ENCODE measurements around the gene AFAP1. TPM values are rescaled to one million over a fixed set of nuclear protein-coding genes. Genes with fewer than 3 reads are reported as not detected.

The AFAP1 gene
- total RNA-seq, 1 donor from 2014 or later, result 84.9 TPM

GRCh38 chr4:7908668-7909067 lies 31.0 kb downstream of the AFAP1 start:
- DNase-seq (ENCODE audit: low spot score in 2 of 2), result no peak
- no peak for TF ChIP-seq CTCF (IDR thresholded peaks at IDR 0.05)
- no peaks in the 10 kb centered on the region for H3K27me3 ChIP-seq
- no peak overlapping the region for H3K27ac ChIP-seq
- H3K4me3 ChIP-seq, result no peak overlapping the region
- intact Hi-C loops (cut with DNase I), result no loop called here
- no peaks in the 10 kb centered on the region for H3K36me3 ChIP-seq
- H3K9me3 ChIP-seq, result no peaks in the 10 kb centered on the region
- H3K4me1 ChIP-seq, result peaks cover 21 to 65% of the 10 kb centered on the region in 2 donors

GRCh38 chr4:7907142-7907541 lies 32.5 kb downstream of the AFAP1 start:
- no peak for TF ChIP-seq CTCF (IDR thresholded peaks at IDR 0.05)
- H3K4me1 ChIP-seq, result peaks cover 25 to 76% of the 10 kb centered on the region in 2 donors
- intact Hi-C loops (cut with DNase I), result no loop called here
- no peak for DNase-seq (ENCODE audit: low spot score in 2 of 2)
- H3K4me3 ChIP-seq, result no peak overlapping the region
- H3K9me3 ChIP-seq, result no peaks in the 10 kb centered on the region
- H3K27me3 ChIP-seq, result no peaks in the 10 kb centered on the region
- H3K27ac ChIP-seq, result peak overlapping the region; percentile 83 to 87
- no peaks in the 10 kb centered on the region for H3K36me3 ChIP-seq

- H3K4me1 ChIP-seq, result peaks cover 31 to 78% of the 10 kb centered on the region in 2 donors
- no peaks in the 10 kb centered on the region for H3K27me3 ChIP-seq
- H3K27ac ChIP-seq, result peak overlapping the region; percentile 83 to 87
- intact Hi-C loops (cut with DNase I), result no loop called here
- TF ChIP-seq CTCF (IDR thresholded peaks at IDR 0.05), result no peak
- DNase-seq (ENCODE audit: low spot score in 2 of 2), result no peak
- H3K36me3 ChIP-seq, result no peaks in the 10 kb centered on the region
- peak overlapping the region; percentile 28 to 50 for H3K4me3 ChIP-seq
- H3K9me3 ChIP-seq, result no peaks in the 10 kb centered on the region
Observed at GRCh38 chr4:7906171-7906701, 33.4 kb downstream of the AFAP1 start.

GRCh38 chr4:7904952-7905915 lies 34.4 kb downstream of the AFAP1 start:
- DNase-seq (ENCODE audit: low spot score in 2 of 2), result peak in 1 of 2 donors; percentile 77
- H3K4me1 ChIP-seq, result peaks cover 31 to 76% of the 10 kb centered on the region in 2 donors

More at GRCh38 chr4:7904952-7905915, 34.4 kb downstream of the AFAP1 start:
- peak overlapping the region; percentile 28 to 50 for H3K4me3 ChIP-seq
- no peak for TF ChIP-seq CTCF (IDR thresholded peaks at IDR 0.05)
- H3K27ac ChIP-seq, result peak overlapping the region; percentile 83 to 87
- intact Hi-C loops (cut with DNase I), result loop anchor here (2.0 to 5.0 kb wide), 3 partner anchors 28 to 63 kb away; partner anchors contain the start of gene AFAP1
- H3K27me3 ChIP-seq, result no peaks in the 10 kb centered on the region
- no peaks in the 10 kb centered on the region for H3K36me3 ChIP-seq
- H3K9me3 ChIP-seq, result no peaks in the 10 kb centered on the region
